ENCODE results near the gene FAM83B. TPM values are rescaled to one million over a fixed set of nuclear protein-coding genes. Genes with fewer than 3 reads are reported as not detected.
"Not testable (repeated sequence)": the region's sequence is repeated elsewhere in the genome, so short reads cannot be mapped to it uniquely, and the experiment has no call there.

Gene FAM83B
- total RNA-seq, 1 donor from 2014 or later, result 71.8 TPM

- no peak for ATAC-seq
Observed at GRCh38 chr6:54898767-54899166, 52.2 kb downstream of the FAM83B start.

- ATAC-seq, result no peak
Observed at GRCh38 chr6:54899442-54899841, 52.9 kb downstream of the FAM83B start.

GRCh38 chr6:54899986-54900385, 53.4 kb downstream of the FAM83B start:
- no peak for ATAC-seq

- ATAC-seq, result no peak
Observed at GRCh38 chr6:54900666-54901065, 54.1 kb downstream of the FAM83B start.

- ATAC-seq, result no peak
Observed at GRCh38 chr6:54903884-54904283, 57.3 kb downstream of the FAM83B start.

- no peak for ATAC-seq
Observed at GRCh38 chr6:54907355-54907754, 60.8 kb downstream of the FAM83B start.

GRCh38 chr6:54909184-54909583, 62.6 kb downstream of the FAM83B start:
- no peak for ATAC-seq

GRCh38 chr6:54910431-54910884, 63.9 kb downstream of the FAM83B start:
- no peak for ATAC-seq

- ATAC-seq, result no peak
Observed at GRCh38 chr6:54910921-54911320, 64.3 kb downstream of the FAM83B start.

GRCh38 chr6:54913211-54913610, 66.6 kb downstream of the FAM83B start:
- no peak for ATAC-seq

GRCh38 chr6:54916858-54917257, 70.3 kb downstream of the FAM83B start:
- peak; percentile 97 for ATAC-seq

- no peak for ATAC-seq
Observed at GRCh38 chr6:54920628-54921027, 74.1 kb downstream of the FAM83B start.

GRCh38 chr6:54921891-54922290, 75.3 kb downstream of the FAM83B start:
- no peak for ATAC-seq

GRCh38 chr6:54929245-54929909, 82.8 kb downstream of the FAM83B start:
- no peak for ATAC-seq

- no peak for ATAC-seq
Observed at GRCh38 chr6:54932622-54933021, 86.1 kb downstream of the FAM83B start.

- ATAC-seq, result peak; percentile 100
Observed at GRCh38 chr6:54935739-54936138, 89.2 kb downstream of the FAM83B start.

- no peak for ATAC-seq
Observed at GRCh38 chr6:54937371-54937770, 90.8 kb downstream of the FAM83B start.

GRCh38 chr6:54957698-54958097, 111.1 kb downstream of the FAM83B start:
- ATAC-seq, result no peak

GRCh38 chr6:54958446-54958845, 111.9 kb downstream of the FAM83B start:
- no peak for ATAC-seq

GRCh38 chr6:54959820-54960219, 113.2 kb downstream of the FAM83B start:
- no peak for ATAC-seq

- ATAC-seq, result not testable (repeated sequence)
Observed at GRCh38 chr6:54961372-54961771, 114.8 kb downstream of the FAM83B start.

- no peak for ATAC-seq
Observed at GRCh38 chr6:54970337-54970736, 123.8 kb downstream of the FAM83B start.

GRCh38 chr6:54971825-54972224, 125.3 kb downstream of the FAM83B start:
- ATAC-seq, result peak; percentile 53

- ATAC-seq, result not testable (repeated sequence)
Observed at GRCh38 chr6:54979161-54979560, 132.6 kb downstream of the FAM83B start.

All from esophagus mucosa (tissue), 1 donor.